ENCODE results near the gene DDX41.

Gene DDX41

DNA sequence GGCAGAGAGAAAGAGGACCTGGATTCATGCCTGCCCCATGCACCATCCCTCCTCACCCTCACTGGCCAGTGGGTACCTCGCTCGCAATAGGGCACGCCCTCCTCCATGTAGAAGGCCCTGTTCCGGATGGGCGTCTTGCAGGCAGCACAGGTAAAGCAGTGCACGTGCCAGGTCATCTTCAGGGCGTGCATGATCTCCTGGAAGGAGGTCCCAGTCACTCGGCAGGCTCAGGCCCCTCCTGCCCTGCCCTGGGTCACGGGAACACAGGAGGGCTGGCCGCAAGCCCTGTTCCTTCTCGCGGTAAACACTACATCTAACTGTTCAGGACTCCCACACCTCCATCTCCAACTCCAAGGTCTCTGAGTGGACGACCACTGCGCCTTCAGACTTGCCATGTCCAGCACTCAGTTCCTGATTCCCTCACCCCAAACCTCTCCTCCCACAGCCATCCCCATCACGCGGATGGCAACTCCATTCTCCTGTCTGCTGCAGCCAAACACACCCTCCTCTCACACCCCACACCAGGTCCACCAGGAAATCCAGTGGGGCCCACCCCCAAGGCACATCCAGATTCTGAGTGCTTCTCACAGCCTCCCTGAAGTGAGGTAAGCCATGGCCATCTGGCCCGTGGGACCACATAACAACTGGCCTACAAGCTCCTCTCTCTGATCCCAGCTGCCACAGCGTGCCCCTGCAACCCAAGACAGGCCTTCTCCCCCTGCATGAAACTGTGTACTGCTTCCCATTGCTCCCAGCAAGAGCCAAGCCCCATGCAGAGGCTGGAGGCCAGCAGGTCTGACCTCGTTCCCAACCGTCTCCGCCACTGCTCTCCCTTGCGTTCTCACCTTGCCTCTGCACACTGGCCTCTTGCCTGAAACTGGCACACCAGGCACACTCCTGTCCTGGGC, 32.5 kb downstream of the DDX41 start:
- DNase-seq (ENCODE audit: low read depth in 2 of 2) = no peak

DNA sequence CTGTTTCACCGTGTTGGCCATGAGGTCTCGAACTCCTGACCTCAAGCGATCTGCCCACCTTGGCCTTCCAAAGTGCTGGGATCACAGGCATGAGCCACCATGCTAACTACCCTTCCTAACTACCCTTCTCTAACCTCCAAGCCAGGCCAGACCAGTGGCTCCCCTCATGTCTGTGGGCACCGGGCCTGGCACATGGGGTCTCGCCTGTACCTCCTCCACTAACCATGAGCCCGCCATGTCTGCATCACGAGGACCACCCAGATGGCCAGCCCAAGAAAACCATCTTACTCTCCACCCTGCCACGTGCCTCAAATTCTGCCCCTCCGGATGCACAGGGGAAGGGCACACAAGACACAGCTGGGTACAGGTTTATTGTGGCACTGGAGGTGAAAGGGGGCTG, 33.7 kb downstream of the DDX41 start:
- no peak for DNase-seq (ENCODE audit: low read depth in 2 of 2)

DNA sequence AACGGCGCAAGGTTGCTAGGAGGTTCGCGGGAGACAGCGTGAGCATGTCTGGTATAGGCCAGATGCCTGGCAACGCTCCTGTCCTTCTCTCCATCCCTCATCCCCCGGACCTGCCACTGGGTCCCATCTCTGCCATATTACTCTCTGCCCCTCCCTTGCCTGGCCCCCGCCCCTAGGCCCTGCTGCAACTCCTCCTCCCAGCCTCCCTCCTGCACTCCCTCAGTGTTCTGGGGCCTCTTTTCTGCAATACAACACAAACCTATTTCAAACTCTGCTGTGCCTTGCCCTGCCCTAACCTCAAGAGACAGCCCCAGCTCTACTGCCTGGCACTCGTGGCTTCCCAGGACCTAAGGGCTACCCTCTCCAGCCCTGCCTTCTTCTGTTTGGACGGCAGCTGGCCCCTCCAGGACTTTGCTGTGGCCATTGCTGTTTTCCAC, 34.4 kb downstream of the DDX41 start:
- no peak for DNase-seq (ENCODE audit: low read depth in 2 of 2)

DNA sequence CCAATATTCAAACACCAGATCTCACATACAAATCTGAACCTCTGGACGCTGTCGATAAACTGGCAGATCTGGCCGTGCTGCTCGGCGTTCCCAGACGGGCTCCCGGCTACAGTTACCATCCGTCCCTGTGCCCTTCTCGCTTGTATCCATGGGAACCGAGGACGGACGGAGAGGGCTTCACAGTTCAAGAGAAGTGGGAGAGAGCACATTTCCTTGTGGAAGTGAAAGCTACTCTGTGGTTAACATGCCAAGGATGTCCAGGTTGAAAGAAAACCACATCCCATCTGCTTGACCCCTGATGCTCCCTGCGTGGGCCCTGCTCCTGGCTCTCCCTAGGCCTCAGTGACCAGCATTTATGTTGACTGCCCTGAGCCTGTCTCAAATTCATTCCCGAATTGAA, 37.0 kb downstream of the DDX41 start:
- no peak for DNase-seq (ENCODE audit: low read depth in 2 of 2)

DNA sequence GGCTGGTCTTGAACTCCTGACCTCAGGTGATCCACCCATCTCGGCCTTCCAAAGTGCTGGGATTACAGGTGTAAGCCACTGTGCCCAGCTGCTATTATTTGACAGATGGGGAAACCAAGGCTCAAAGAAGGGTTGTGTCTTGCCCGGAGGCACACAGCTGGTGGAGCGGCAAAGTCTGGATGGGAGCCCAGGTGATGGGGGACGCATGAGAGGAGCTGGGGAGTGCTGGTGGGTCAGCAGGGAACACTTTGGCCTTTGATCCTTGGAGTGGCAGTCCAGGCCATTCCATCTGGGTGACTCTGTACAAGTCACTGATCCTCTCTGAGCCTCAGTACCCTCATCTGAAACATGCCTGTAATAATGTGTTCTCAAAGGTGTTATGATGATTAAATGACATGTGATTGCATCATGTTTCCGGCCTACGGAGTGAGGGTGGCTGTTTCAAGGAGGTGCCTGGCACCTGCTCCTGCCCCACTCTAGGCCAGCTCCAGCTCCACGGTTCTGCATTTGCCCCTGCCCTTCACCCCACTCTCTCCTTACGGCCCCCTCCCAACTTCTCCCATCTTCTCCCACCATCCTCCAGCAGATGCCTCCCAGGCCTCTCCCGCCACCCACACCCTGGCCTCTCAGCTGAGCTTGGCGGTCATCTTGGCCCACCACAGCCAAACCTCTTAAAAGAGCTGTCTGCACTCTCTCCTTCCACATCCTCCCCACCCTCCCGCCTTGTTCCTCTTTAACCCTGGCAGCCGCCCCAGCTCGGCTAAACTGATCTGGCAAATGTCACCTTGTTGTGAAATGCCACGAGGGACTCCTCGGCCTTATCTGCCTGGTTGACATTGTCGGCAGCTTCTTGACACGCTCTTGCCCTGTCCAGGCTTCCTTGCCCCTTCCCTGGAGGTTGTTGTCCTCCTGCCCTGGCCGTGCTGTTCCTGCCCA, 37.8 kb downstream of the DDX41 start:
- DNase-seq (ENCODE audit: low read depth in 2 of 2) = no peak

DNA sequence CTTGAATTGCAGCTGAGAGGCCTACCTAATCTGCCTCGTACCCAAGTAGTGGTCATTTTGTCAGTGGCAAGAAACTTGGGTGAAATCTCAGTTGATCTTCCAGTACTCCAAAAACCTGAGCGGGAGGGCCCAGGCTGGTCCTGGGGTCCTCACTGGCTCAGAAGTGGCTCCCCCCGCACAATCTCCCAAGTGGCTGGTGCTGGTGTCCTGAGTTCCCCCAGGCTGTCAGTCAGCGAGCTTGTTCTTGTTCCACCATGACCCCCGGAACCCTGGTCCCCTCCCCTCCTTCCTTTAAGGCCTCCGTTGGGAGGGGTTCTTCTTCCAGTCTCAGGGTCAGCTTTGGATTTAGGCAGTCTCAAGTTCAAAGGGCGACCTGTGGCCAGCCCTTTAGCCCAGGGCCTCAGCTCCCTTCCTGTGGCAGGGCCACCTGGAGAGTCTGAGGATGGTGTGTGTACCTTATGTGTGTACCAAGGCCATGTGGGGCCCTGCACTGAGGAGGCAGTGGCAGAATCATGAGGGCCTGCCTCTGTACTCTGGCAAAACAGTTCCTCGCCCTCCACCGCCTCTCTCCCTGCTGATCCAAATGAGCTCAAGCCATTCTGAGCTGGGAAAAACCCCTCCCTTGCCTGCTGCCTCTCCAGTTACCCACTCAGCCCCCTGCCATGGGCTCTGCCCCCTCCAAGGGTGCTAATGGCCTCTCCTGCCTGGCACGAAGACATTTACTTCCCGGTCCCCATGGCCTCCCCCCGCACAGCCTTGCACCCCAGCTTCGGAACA, 38.9 kb downstream of the DDX41 start:
- DNase-seq (ENCODE audit: low read depth in 2 of 2) = no peak

DNA sequence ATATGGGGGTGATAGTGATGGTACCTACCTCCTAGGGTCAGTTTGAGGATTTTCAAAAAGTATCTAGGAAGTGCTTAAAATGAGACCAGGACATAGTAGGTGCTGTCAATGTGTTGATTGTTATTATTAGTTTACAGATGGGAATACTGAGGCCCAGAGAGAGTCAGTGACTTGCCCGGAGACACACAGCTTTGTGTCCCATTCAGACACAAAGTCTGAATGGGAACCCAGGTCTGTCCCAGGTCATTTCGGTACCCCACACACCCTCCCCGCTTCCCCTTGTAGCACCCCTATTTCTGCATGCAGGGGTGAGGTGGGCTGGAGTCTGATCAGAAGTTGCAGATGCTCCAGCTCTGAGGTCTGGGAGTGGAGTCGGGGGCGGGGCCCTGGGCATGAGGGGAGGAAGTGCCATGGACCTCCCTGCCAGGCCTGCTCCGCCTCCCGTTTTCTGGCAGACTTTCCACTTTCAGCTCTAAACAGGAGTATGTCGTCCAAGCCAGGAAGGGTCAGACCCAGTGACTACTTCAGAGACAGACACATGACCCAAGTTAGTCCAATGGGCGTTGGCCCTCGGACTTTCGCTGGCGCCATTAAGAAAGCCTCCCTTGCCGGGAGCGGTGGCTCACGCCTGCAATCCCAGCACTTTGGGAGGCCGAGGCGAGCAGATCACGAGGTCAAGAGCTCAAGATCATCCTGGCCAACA, 40.1 kb downstream of the DDX41 start:
- no peak for DNase-seq (ENCODE audit: low read depth in 2 of 2)

DNA sequence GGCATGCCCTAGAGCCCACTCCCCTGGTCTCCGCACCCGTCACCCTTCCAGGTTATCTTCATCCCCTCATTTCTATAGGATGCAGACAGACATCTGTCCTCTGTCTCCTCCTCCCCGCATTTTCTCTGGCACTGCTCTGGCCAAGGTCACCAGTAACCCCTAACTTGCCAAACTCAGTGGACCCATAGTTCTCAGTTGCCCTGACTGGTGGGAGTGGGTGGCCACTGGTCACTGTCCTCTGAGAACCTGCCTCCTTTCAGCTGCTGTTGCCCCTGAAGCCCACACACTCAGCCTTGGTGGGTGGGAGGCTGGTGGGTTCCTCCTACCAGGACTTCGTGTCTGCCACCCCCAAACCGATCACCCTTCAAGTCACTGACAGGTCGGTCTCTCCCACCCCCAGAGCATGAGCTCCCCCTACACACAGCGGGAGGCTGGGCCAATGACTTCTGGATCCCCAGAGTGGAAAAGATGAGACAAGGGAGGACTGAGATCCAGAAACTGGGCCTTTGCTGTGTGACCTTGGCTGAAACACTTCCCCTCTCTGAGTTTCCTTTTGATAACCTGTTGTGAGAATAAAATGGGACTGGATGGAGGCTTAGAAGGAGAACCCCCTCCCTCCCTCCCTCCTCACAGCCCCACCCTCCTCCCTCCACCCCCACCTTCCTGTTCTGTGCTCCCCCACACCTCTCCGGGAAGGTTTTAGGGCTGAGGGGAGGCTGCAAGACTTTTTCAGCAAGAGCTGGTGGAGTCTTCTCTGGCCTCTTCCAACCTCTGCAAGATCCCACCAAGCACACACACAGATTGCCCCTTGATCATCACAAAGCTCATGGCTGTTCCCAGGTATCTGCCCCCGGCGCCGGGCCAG, 41.0 kb downstream of the DDX41 start:
- DNase-seq (ENCODE audit: low read depth in 2 of 2) = no peak

DNA sequence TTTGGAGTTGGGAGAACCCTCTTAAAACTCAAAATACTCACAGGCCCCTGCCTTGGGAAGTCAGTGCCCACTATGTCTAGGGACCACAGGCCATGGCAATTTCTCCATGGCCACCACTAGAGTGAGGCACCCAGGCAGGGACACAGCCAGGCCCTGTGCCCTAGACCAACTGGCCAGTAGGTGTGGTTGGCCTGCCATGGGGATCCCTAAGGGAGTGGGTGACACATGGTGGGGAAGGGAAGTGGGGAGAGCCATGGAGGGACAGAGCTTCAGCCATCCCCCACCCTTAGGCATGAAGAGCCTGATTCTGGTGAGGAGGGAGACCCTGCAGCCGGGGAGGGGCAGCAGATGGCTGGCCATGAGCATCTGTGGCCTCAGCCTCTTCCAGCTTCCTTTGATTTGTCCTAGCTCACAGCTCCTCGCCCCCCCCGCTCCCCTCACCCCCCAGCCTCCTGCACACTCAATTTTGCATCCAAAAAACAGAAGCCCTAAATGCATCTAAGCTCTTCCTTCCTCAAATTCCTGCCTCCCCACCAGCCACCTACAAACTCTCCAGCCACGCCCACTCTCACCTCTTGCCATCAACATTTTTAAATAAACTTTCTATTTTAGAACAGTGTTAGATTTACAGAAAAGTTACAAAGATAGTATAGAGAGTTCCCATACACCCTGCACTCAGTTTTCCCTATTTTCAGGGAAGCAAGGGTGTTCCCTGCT, 41.8 kb downstream of the DDX41 start:
- no peak for DNase-seq (ENCODE audit: low read depth in 2 of 2)

DNA sequence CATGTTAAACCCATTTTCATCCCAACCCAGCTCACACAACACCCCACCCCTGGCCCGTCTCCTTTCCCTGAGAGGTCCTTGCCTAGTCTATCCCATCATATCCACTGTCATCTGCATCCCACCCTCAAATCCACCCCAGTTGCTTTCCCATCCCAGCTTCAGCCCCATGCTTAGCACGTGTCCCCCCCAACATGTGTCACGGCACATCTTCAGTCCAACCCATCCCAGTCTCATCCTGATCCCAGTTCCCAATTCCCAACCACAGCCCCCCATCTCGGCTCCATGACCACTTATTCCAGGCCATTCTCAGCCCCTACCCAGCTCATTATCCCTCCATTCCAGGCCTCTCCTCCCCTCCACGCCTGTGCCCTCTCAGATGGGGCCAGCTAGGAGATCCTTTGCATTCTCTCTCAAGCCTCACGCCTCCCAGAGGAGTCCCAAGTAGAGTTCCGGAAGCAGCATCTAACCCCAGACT, 42.7 kb downstream of the DDX41 start:
- DNase-seq (ENCODE audit: low read depth in 2 of 2) = no peak

DNA sequence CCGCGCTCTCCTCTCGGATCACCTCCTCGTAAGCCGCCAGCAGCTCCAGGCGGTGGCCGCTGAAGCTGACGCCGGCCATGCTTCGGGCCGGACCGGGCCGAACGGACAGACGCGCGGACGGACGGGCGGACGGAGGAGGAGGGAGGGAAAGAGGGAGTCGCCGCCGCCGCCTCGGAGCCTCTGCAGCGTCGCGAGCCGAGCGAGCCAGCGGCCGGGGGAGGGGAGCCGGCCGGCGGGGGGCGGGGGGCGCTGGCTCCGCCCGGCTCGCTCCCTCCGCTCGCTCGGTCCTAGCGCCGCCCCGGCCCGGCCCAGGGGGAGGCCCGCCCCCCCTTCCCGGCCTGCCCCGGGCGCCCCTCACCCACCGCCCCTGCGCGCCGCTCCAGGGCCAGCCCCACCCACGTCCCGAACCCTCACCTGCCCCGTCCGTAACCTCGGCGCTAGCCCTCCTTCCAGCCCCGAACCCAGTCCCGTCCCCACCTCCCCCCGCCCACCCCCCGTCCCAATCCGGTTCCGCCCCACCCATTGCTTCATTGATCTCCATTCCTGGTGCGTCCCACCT, 43.2 kb downstream of the DDX41 start, which contains the start of gene DBN1:
Gene DBN1, minus strand, starts transcription at position 192 of the 559 bp plus-strand sequence. Its CDS starts 113 bp downstream, at position 79.
- no peak for DNase-seq (ENCODE audit: low read depth in 2 of 2)

DNA sequence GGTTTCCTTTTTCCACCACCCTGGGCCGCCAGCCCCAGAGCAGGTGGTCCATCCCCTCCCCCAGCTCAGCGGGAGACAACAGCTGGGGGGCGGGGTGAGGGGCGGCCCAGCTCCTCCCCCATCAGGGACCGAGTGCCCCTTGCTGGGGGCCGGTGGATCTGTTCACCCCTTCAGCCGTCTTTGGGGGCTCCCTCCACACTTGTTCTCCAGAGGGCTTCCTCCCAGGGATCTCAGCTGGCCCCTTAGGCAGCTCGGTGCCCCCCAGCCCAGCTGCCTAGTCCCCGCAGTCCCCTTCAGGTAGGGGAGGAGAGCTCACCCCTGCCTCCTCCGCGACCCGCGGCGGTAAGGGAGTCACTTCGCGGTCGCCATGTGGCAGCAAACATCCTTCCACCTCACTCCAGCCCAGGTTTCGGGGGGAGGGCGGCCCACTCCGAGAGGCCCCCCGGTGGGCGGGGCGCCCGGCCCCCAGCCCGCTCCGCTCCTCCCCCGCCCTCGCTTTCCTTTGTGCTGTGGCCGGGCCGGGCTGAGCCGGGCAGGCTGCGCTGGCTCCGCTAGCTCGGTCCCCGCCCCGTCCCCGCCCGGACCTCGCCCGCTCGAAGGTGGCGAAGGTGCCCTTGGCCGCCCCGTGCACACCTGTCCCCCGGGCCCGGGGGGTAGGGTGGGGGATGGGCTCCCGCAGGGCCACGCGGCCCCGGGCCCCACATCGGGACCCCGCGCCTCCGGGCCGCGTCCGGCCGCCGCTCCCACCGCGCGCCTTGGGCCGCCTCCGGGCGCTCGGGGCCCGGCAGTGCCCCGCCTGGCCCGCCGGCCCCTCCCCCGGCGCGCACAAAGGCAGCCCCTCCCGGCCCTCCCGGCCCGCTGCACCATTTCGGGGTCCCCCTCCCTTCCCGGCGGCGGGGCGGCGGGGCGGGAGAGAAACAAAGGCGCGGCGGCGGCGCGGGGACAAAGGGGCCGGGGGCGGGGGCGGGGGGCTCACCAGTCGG, 44.0 kb downstream of the DDX41 start:
- peak in 1 of 2 donors; percentile 53 for DNase-seq (ENCODE audit: low read depth in 2 of 2)

DNA sequence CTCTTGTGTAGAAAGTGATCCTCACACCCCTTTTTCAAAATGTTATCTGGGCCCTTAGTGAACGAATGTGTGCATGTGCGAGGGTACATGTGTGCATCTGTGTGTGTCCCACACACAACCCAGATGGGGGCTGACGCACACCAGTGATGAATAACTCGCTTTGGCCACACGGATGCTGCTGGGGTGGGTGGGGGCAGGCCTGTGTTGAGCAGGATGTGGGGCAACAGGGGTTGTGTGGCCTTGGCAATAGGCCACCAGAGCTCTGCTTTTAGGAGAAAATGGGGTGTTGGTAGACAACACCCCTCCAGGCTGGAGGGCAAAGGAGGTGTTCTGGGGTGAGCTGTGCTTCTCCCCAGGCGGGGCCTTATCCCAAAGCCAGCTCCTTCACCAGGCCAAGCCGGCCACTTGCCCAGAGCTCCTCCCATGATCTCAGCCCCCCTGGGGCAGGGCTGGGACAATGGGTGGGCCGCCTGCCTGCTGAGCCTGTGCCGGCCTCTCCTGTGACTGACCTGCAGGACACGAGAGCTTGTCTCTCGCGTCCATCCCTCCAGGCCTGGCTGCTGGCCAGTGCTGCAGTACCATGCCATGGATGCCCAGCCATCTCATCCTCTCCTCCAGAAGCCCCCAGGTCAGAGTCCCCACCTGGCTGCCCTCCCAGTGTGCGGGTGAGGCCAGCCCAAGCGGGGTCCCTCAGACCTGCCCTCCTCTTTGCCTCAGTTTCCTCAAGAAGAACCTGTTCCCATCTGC, 45.0 kb downstream of the DDX41 start:
- DNase-seq (ENCODE audit: low read depth in 2 of 2) = no peak

DNA sequence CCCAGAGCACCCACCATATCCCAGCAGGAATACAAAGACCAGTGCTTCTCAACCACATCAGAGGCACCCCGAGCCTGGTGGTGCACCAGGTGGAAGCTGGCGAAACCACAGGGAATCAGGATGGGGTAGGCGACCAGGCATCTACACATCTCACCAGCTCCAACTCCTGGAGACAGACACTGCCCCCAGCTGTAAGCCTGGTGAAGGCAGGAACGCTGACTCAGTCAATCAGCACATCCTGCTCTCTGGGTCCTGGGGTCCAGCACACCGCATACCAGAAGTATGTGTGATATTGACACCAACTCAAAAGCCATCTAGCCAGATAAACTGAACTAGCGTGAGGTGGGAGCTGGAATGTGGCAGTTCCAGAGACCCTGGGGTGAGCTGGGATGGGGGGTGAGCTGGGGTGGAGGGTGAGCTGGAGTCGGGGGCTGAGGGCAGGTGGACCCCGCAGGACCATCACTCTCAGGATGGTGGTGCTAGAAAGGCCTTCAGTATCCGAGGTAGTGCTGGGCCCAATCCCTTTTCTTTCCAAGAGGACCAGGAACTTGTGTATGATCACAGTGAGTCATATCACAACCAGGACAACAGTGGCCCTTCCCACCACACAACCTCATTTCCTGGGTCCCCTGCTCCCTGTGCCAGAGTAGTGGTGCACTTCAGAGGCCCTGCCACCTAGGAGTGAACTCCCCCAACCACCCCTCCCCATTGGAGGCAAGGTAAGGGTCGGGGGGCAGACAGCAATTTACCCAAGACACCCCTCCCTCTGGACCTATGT, 45.8 kb downstream of the DDX41 start:
- DNase-seq (ENCODE audit: low read depth in 2 of 2) = no peak

DNA sequence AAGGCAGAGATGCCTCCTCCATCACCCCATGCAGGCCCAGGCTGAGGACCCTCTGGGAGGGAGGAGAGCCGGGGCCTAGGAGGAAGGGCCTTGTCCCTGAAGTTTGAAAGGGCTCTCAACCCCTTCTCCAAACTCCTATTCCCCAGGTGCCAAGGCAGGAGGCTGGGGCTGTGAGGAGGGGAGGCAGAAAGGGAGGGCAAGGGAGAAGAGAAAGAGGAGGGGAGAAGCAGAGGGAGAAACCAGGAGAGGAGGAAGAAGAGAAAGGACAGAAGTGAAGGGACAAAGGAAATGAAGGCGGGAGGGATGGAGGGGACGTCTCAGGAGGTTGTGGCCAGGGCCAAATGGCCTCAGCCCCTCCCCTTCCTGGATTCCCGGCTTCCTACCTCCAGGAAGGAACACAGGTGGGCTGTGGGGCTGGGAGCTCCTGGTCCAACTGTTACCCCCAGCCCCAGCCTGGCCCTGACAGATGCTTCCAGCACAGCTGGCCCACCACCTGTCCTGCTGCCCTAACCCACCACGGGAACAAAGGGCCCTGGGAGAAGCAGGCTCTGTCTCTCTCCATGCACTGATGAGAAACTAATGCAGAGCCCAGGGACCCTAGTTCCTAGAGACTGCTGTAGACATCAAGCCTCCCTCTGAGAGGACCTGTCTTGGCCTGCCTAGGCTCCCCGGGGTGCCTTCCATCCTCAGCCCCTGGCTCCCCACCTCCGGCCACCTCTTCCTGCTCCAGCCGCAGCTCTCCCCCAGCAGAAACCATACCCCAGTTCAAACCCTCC, 46.8 kb downstream of the DDX41 start:
- no peak for DNase-seq (ENCODE audit: low read depth in 2 of 2)
